H9 (cell line): ENCODE measurements around the gene FJX1. TPM values are rescaled to one million over a fixed set of nuclear protein-coding genes. Genes with fewer than 3 reads are reported as not detected.

ENCODE experiments used
- DNase-seq: peaks from one replicate; pipeline ENCODE4 v3.0.0-alpha.2; 2017
- H2AFZ ChIP-seq: one replicate; pipeline ENCODE4 v1.6.1; 2013; ENCODE audit warnings: mild to moderate bottlenecking, low read length, control low read depth, moderate library complexity
- H2AK5ac ChIP-seq: 2 replicates; pipeline ENCODE4 v1.6.1; 2013; ENCODE audit warnings: low read length, control low read depth, mixed read lengths; ENCODE audit not compliant: insufficient read length
- H2BK120ac ChIP-seq: one replicate; pipeline ENCODE4 v1.6.1; 2013; ENCODE audit warnings: low read depth, mild to moderate bottlenecking, low read length, control low read depth, inconsistent platforms; ENCODE audit not compliant: poor library complexity, severe bottlenecking
- H2BK12ac ChIP-seq: 2 replicates; pipeline ENCODE4 v1.6.1; 2013; ENCODE audit warnings: low read length, control low read depth, mixed read lengths, low read depth; ENCODE audit not compliant: insufficient read length
- H2BK15ac ChIP-seq: 2 replicates; pipeline ENCODE4 v1.6.1; 2013; ENCODE audit warnings: low read depth, low read length, control low read depth
- H2BK20ac ChIP-seq: one replicate; pipeline ENCODE4 v1.6.1; 2013; ENCODE audit warnings: low read depth, mild to moderate bottlenecking, low read length, control low read depth, inconsistent platforms; ENCODE audit not compliant: poor library complexity, severe bottlenecking
- H2BK5ac ChIP-seq: 2 replicates; pipeline ENCODE4 v1.6.1; 2013; ENCODE audit warnings: low read length, control low read depth, mixed read lengths; ENCODE audit not compliant: insufficient read length
- H3K14ac ChIP-seq: 2 replicates; pipeline ENCODE4 v1.6.1; 2013; ENCODE audit warnings: low read length, control low read depth; ENCODE audit not compliant: insufficient read depth
- H3K18ac ChIP-seq: 2 replicates; pipeline ENCODE4 v1.6.1; 2013; ENCODE audit warnings: low read depth, mild to moderate bottlenecking, mixed read lengths, low read length, control low read depth; ENCODE audit not compliant: insufficient read length
- H3K23ac ChIP-seq: 2 replicates; pipeline ENCODE4 v1.6.1; 2013; ENCODE audit warnings: low read length, control low read depth, mixed read lengths, low read depth; ENCODE audit not compliant: insufficient read length
- H3K23me2 ChIP-seq: 2 replicates; pipeline ENCODE4 v1.6.1; 2013; ENCODE audit warnings: low read depth, mild to moderate bottlenecking, mixed read lengths, low read length, control low read depth; ENCODE audit not compliant: insufficient read length, poor library complexity, severe bottlenecking
- H3K27ac ChIP-seq: 2 replicates; pipeline ENCODE4 v1.5.1; 2013; ENCODE audit warnings: low read length, control low read depth, mixed read lengths, low read depth; ENCODE audit not compliant: insufficient read length
- H3K27me3 ChIP-seq: 2 replicates; pipeline ENCODE4 v1.6.1; 2013; ENCODE audit warnings: low read length, control low read depth, inconsistent platforms; ENCODE audit not compliant: insufficient read depth
- H3K4ac ChIP-seq: 2 replicates; pipeline ENCODE4 v1.6.1; 2013; ENCODE audit warnings: low read depth, mild to moderate bottlenecking, control low read depth, inconsistent platforms, low read length, moderate library complexity
- H3K4me1 ChIP-seq: 2 replicates; pipeline ENCODE4 v1.6.1; 2013; ENCODE audit warnings: low read length, control low read depth, inconsistent platforms; ENCODE audit not compliant: insufficient read depth
- H3K4me2 ChIP-seq: 2 replicates; pipeline ENCODE4 v1.6.1; 2013; ENCODE audit warnings: low read length, control low read depth, mixed read lengths; ENCODE audit not compliant: insufficient read length, insufficient read depth
- H3K56ac ChIP-seq: 2 replicates; pipeline ENCODE4 v1.6.1; 2013; ENCODE audit warnings: low read depth, mild to moderate bottlenecking, mixed read lengths, low read length, control low read depth; ENCODE audit not compliant: insufficient read length
- H3K79me1 ChIP-seq: 2 replicates; pipeline ENCODE4 v1.6.1; 2013; ENCODE audit warnings: low read depth, mild to moderate bottlenecking, moderate library complexity, low read length, control low read depth, inconsistent platforms; ENCODE audit not compliant: insufficient read depth, poor library complexity, severe bottlenecking
- H3K79me2 ChIP-seq: 2 replicates; pipeline ENCODE4 v1.6.1; 2013; ENCODE audit warnings: low read length, control low read depth, inconsistent platforms; ENCODE audit not compliant: insufficient read depth
- H3K9ac ChIP-seq: 2 replicates; pipeline ENCODE4 v1.6.1; 2013; ENCODE audit warnings: low read length, control low read depth, mixed read lengths; ENCODE audit not compliant: insufficient read length; ENCODE audit errors: extremely low read depth
- H3K9me3 ChIP-seq: one replicate; pipeline ENCODE4 v1.6.1; 2013; ENCODE audit warnings: low read depth, low read length, inconsistent platforms; ENCODE audit not compliant: control insufficient read depth
- H3T11ph ChIP-seq: one replicate; pipeline ENCODE4 v1.6.1; 2013; ENCODE audit warnings: mild to moderate bottlenecking, low read length, control low read depth, inconsistent platforms
- H4K20me1 ChIP-seq: one replicate; pipeline ENCODE4 v1.6.1; 2013; ENCODE audit not compliant: control insufficient read depth, insufficient read length, insufficient read depth
- H4K5ac ChIP-seq: 2 replicates; pipeline ENCODE4 v1.6.1; 2013; ENCODE audit warnings: low read depth, mild to moderate bottlenecking, mixed read lengths, low read length, control low read depth; ENCODE audit not compliant: insufficient read length
- H4K8ac ChIP-seq: replicated peaks from 2 replicates; pipeline ENCODE4 v1.6.1; 2013; ENCODE audit warnings: low read length, control low read depth, mixed read lengths, low read depth; ENCODE audit not compliant: insufficient read length
- H4K91ac ChIP-seq: 2 replicates; pipeline ENCODE4 v1.6.1; 2013; ENCODE audit warnings: low read depth, mild to moderate bottlenecking, moderate library complexity, mixed read lengths, low read length, control low read depth; ENCODE audit not compliant: insufficient read length
- H3K27ac Mint-ChIP-seq, 3 experiments: 2 replicates in 2 of 3; 3 replicates in 1 of 3; pipeline ENCODE4 v1.8.0; 2020 to 2021; ENCODE audit warnings: mixed read lengths in 3 of 3, mild to moderate bottlenecking in 1 of 3, moderate library complexity in 1 of 3
- H3K27me3 Mint-ChIP-seq: 2 replicates; pipeline ENCODE4 v1.8.0; 2021; ENCODE audit warnings: low read depth, mild to moderate bottlenecking, moderate library complexity, mixed read lengths
- H3K36me3 Mint-ChIP-seq, 3 experiments: 2 replicates in 2 of 3; 3 replicates in 1 of 3; pipeline ENCODE4 v1.8.0; 2020 to 2021; ENCODE audit warnings: low read depth in 3 of 3, mixed read lengths in 3 of 3; ENCODE audit not compliant: insufficient read depth in 1 of 3
- H3K4me1 Mint-ChIP-seq, 2 experiments: 2 replicates each; pipeline ENCODE4 v1.8.0; 2020; ENCODE audit warnings: mixed read lengths in 2 of 2
- H3K4me3 Mint-ChIP-seq, 2 experiments: 2 replicates in 1 of 2; 3 replicates in 1 of 2; pipeline ENCODE4 v1.8.0; 2020 to 2021; ENCODE audit warnings: mild to moderate bottlenecking in 2 of 2, mixed read lengths in 2 of 2, moderate library complexity in 1 of 2
- H3K9me3 Mint-ChIP-seq, 2 experiments: 2 replicates in 1 of 2; 3 replicates in 1 of 2; pipeline ENCODE4 v1.8.0; 2020; ENCODE audit warnings: mild to moderate bottlenecking in 2 of 2, mixed read lengths in 2 of 2, moderate library complexity in 1 of 2
- WGBS: extraction: QIAGEN DNeasy Blood & Tissue Kit; methylation state at CpG from one replicate; pipeline ENCODE4 v1.1.7; 2013; ENCODE audit warnings: missing lambda C conversion rate, low lambda C conversion rate, mixed read lengths; ENCODE audit not compliant: insufficient read length; ENCODE audit errors: extremely low coverage; 5-methylcytosine and 5-hydroxymethylcytosine counted together
- total RNA-seq: library from RNA; stranded (reverse); gene quantifications from 2 replicates; pipeline ENCODE4 v1.2.1, GENCODE V29; 2021
- TF ChIP-seq, protein P1 (sequence below): fragments of 200-600 bp; sonication (generic); conservative IDR thresholded peaks from 3 replicates; pipeline ENCODE4 v1.8.0; 2021; ENCODE audit warnings: antibody characterized with exemption, mild to moderate bottlenecking

FJX1 gene
- total RNA-seq, 1 experiment from 2014 or later: 11.5 TPM

DNA sequence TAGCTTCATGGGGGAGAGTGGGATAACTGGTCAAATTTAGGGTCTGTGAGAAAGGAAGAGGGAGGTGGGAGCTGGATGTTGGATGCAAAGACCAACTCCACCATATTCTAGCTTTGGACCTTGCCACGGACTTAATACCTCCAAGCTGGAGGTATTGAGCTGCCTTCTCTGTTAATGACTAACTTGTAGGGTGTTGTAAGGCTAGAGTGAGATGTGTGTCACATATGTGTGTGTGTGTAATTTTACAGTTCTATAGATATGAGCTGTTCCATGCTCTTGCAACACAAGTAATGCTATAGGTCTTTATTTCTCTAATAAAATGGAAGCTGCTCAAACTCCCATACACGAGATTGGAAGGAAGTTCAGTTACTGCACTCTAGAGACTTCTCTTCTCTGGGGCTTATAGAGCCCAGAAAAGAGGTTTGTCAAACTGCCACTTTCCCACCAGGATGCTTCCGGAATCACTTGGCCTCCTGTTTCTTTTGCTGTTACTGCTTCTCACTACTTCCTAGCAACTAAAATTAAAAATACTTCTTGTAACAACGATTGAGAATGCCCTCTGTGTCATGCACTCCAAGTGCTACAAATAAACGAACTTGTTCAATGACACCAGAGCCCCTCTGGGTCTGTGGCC lies 16.0 kb upstream of the FJX1 start:
- H3K27ac Mint-ChIP-seq: no peak overlapping the region
- Histone ChIP-seq H4K91ac (no peak overlapping the region), H3K9me3 (no peaks in the 10 kb centered on the region), H3K4ac (no peak overlapping the region), H3K79me1 (no peaks in the 10 kb centered on the region), H3K27me3 (no peaks in the 10 kb centered on the region), H3K23ac (no peak overlapping the region), H2BK5ac (no peak overlapping the region), H4K20me1 (no peaks in the 10 kb centered on the region), H3K14ac (no peak overlapping the region), H3K79me2 (no peaks in the 10 kb centered on the region), H3K4me2 (no peak overlapping the region), H2BK15ac (no peak overlapping the region), H3K18ac (no peak overlapping the region), H2BK120ac (no peak overlapping the region), H4K5ac (no peak overlapping the region), H3K27ac (no peak overlapping the region), H3K23me2 (no peaks in the 10 kb centered on the region), H3K9ac (no peak overlapping the region), H3T11ph (no peak overlapping the region), H2AFZ (no peak overlapping the region), H2BK12ac (no peak overlapping the region), H2AK5ac (no peak overlapping the region), H4K8ac (no peak overlapping the region), H3K56ac (no peak overlapping the region), H3K4me1 (no peaks in the 10 kb centered on the region), H2BK20ac (no peak overlapping the region)
- WGBS: no CpG with 5 or more reads among the region's 5 CpGs
- no peaks in the 10 kb centered on the region for H3K36me3 Mint-ChIP-seq
- H3K9me3 Mint-ChIP-seq: no peaks in the 10 kb centered on the region
- no peak for DNase-seq
- peaks cover 18% of the 10 kb centered on the region for H3K27me3 Mint-ChIP-seq
- H3K4me3 Mint-ChIP-seq: no peak overlapping the region
- peaks cover 6 to 8% of the 10 kb centered on the region in 2 experiments; a peak in 3 of 4 replicates for H3K4me1 Mint-ChIP-seq
- TF ChIP-seq, protein P1, sequence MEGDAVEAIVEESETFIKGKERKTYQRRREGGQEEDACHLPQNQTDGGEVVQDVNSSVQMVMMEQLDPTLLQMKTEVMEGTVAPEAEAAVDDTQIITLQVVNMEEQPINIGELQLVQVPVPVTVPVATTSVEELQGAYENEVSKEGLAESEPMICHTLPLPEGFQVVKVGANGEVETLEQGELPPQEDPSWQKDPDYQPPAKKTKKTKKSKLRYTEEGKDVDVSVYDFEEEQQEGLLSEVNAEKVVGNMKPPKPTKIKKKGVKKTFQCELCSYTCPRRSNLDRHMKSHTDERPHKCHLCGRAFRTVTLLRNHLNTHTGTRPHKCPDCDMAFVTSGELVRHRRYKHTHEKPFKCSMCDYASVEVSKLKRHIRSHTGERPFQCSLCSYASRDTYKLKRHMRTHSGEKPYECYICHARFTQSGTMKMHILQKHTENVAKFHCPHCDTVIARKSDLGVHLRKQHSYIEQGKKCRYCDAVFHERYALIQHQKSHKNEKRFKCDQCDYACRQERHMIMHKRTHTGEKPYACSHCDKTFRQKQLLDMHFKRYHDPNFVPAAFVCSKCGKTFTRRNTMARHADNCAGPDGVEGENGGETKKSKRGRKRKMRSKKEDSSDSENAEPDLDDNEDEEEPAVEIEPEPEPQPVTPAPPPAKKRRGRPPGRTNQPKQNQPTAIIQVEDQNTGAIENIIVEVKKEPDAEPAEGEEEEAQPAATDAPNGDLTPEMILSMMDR: no peak
